Stimulated activated CD4-positive, alpha-beta T cell treated with anti-CD3 and anti-CD28 coated beads, Interleukin-4, amount 100 ng/mL, for 1 hour (primary cell): ENCODE results near the gene KCNQ5.
"Not testable (repeated sequence)": the region's sequence is repeated elsewhere in the genome, so short reads cannot be mapped to it uniquely, and the experiment has no call there.

ENCODE experiments used
- DNase-seq: peaks from one replicate; pipeline ENCODE4 v3.0.0-alpha.2; 2020

The KCNQ5 gene

GRCh38 chr6:73145690-73146089 lies 523.8 kb downstream of the KCNQ5 start:
- DNase-seq, result no peak

DNA sequence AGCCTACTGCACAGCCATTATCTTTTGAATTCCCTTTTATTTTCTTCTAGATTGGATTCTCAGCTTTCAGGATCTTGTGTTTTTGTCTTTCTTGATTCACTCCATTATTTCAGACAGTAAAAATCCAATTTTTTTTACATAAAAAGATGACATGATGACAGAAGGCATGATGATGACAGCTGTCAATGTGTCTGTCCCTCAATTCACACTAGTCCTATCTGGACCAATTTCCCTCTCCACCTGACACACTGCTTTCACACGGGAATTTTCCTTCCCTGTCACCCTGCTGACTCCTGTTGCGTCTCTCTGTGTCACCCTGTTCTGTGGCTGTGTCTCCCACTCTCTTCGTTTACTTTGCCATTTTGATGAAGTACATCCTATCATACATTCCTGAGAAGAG lies 529.9 kb downstream of the KCNQ5 start:
- no peak for DNase-seq

- DNase-seq, result no peak
Measured at GRCh38 chr6:73152556-73152955, 530.7 kb downstream of the KCNQ5 start.

GRCh38 chr6:73152966-73153757 lies 531.3 kb downstream of the KCNQ5 start:
- no peak for DNase-seq

GRCh38 chr6:73156793-73157767 lies 535.2 kb downstream of the KCNQ5 start:
- DNase-seq, result no peak

- no peak for DNase-seq
Measured at GRCh38 chr6:73157870-73158269, 536.0 kb downstream of the KCNQ5 start.

DNA sequence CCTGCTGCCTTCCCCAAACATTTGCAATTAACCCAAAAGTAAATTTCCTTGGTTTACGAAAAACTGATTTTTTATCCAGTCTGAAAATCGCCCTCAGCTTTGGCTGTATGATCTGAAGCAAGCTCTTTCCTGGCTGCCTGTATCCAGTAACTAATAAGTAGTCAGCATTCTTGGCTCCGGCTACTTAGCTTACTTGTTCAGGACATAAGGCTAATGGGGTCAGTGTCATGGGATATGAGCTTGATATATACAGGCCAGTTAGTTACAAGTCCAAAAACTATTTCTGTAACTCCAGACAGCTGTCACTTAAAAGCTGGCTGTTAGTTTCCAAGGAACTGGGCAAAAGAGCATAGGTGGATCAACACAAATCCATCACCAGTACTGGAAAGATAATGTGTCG lies 547.2 kb downstream of the KCNQ5 start:
- no peak for DNase-seq

DNA sequence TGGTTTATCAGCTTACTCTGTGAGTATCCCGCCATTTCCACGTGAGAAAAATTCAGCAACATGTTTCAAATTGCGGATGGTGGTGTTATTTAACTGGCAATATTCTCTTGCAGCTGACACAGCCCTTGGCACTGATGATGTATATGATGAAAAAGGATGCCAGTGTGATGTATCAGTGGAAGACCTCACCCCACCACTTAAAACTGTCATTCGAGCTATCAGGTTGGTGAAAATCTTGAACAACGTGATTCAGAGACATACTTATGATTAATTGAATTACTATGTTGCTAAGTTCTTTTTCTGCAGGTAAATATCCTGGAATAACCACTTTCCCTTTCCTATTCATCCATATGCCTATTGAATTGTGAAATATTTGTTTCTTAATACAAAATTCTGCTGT lies 547.8 kb downstream of the KCNQ5 start:
- no peak for DNase-seq

GRCh38 chr6:73174646-73175045 lies 552.8 kb downstream of the KCNQ5 start:
- no peak for DNase-seq

- DNase-seq, result no peak
Measured at GRCh38 chr6:73176057-73176456, 554.2 kb downstream of the KCNQ5 start.

GRCh38 chr6:73177221-73177944 lies 555.5 kb downstream of the KCNQ5 start:
- no peak for DNase-seq

- no peak for DNase-seq
Measured at GRCh38 chr6:73180076-73180738, 558.3 kb downstream of the KCNQ5 start.

DNA sequence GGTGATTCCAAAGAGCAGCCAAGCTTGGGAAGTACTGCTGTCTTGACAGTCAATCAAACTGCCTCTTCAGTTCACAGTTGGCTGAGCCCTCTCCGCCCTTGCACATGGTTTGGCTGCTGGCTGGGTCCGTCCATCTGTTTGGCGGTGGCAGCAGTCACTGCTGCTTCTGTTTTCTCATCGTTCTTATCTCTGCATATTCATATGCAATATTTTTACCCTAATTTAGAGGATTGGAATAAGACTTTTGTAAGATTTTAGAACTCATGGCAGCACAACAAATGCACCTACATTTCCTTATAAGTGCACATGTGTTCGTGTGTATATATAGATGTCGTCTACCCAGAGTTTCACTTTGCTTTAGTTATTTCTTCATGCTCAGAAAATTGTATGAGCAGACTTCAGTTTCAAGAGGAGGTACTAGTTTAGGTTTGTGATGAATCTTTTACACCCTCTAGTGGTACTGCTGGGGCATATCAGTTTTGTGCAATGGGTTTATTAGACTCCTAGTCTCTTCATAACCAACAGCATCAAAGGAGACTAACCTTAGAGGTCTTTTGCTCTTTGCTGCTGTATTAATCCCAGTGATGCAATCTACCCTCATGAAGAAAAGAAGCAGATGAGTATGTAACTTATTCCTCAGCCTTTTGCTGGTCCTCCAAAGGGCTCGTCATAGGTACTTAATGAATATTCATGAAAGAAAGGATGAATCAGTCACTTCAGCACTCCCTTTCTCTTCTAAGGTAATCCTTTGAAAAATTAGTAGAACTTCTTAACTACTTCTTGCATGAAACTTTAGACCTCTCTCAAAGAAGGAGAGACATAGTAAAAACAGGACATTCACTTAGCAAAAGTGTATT lies 559.1 kb downstream of the KCNQ5 start:
- no peak for DNase-seq

DNA sequence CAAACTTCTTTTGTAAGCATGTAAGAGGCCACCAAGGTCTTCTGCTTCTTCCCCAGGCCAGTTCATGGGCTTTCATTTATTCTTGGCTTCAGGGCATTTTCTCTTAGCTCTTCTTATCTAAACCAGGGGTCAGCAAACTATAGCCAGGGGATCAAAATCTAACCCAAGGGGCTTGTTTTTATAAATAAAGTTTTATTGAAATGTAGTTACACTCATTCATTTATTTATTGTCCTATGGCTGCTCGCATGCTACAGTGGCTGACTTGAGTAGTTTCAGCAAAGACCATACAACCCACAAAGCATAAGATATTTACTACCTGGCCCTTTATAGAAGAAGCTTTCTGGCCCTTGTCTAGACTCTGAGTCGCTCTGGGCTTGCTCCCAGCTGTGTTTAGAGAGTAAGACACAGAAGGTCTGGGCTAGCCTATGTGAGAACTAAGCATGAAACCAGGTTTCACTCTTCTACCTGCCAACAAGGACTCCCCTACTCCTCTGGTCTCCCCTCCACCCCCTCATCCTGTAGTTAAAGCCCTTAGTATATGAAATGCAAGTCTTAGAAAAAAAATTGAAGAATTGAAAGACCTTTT lies 560.2 kb downstream of the KCNQ5 start:
- DNase-seq, result no peak

GRCh38 chr6:73193302-73193701 lies 571.4 kb downstream of the KCNQ5 start:
- not testable (repeated sequence) for DNase-seq

GRCh38 chr6:73194744-73195143 lies 572.9 kb downstream of the KCNQ5 start:
- no peak for DNase-seq

DNA sequence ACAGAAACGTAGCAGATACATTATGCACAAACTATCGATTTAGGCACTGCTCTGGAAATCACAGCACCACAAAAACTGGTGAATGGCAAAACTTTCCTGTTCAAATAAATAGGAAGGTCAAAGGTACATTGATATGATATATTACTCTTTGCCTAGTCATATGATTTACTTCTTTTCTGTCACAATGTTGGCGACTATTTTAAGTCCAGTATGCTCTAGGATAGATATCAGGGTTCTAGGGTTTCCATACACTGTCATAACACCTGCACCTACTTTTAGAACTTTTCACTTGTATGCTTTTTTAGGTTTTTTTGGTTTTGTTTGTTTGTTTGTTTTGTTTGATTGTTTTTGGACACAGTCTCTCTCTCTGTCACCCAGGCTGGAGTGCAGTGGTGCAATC lies 578.4 kb downstream of the KCNQ5 start:
- no peak for DNase-seq

GRCh38 chr6:73200735-73201134 lies 578.9 kb downstream of the KCNQ5 start:
- DNase-seq, result no peak

GRCh38 chr6:73203098-73203497 lies 581.2 kb downstream of the KCNQ5 start:
- no peak for DNase-seq

- DNase-seq, result no peak
Measured at GRCh38 chr6:73204252-73204651, 582.4 kb downstream of the KCNQ5 start.

- no peak for DNase-seq
Measured at GRCh38 chr6:73207221-73207837, 585.5 kb downstream of the KCNQ5 start.
